Testis (tissue), 3 donors: ENCODE data around the gene CDH13. TPM values are rescaled to one million over a fixed set of nuclear protein-coding genes. Genes with fewer than 3 reads are reported as not detected.

Source experiments
- DNase-seq: peaks from one replicate; pipeline ENCODE4 v3.0.0-alpha.2; 2019
- H3K27ac ChIP-seq, 2 donors: fragments of 200-600 bp; sonication (generic); one replicate each; pipeline ENCODE4 v1.5.1; 2019
- H3K27me3 ChIP-seq: fragments of 200-600 bp; sonication (generic); one replicate; pipeline ENCODE4 v1.5.1; 2019
- H3K36me3 ChIP-seq: fragments of 200-600 bp; sonication (generic); one replicate; pipeline ENCODE4 v1.5.1; 2017; ENCODE audit warnings: low read depth; ENCODE audit errors: missing control alignments
- H3K4me1 ChIP-seq: fragments of 200-600 bp; sonication (generic); one replicate; pipeline ENCODE4 v1.5.1; 2019
- H3K4me3 ChIP-seq, 2 donors: fragments of 200-600 bp; sonication (generic); one replicate each; pipeline ENCODE4 v1.5.1; 2017 to 2019
- H3K9me3 ChIP-seq: fragments of 200-600 bp; sonication (generic); one replicate; pipeline ENCODE4 v1.5.1; 2017
- POLR2A ChIP-seq: fragments of 450-650 bp; IDR thresholded peaks from one replicate; pipeline ENCODE4 v1.6.1; 2017; ENCODE audit warnings: antibody characterized with exemption, mild to moderate bottlenecking, moderate library complexity
- WGBS, 2 donors: methylation state at CpG; one replicate each; pipeline ENCODE4 v1.1.5; 2018; 5-methylcytosine and 5-hydroxymethylcytosine counted together
- intact Hi-C: fragments of 100-400 bp; cut with DNase I; formaldehyde crosslinking; loops from one replicate; pipeline ENCODE4 v1.15.1; 2023; ENCODE audit warnings: low total_unique reads
- polyA plus RNA-seq: library from polyadenylated mRNA; stranded (reverse); fragments of 350-450 nt; fragmentation: Illumina TruSeq; extraction: RNeasy Lipid Tissue Mini Kit (QIAGEN cat#74804); gene quantifications from one replicate; pipeline ENCODE4 v1.2.3, GENCODE V29; 2014; ENCODE audit warnings: low read depth, low replicate concordance; ENCODE audit not compliant: insufficient read depth
- total RNA-seq, 2 donors: library from RNA; depleted of rRNA; stranded (reverse); fragments of >200 nt; gene quantifications; one replicate each; pipeline ENCODE4 v1.2.3, GENCODE V29; 2016
- TF ChIP-seq, protein P1 (sequence below), 3 experiments: fragments of 450-650 bp in 2 of 3; fragments of 200-600 bp in 1 of 3; sonication (generic) in 1 of 3; IDR thresholded peaks; one replicate each; pipeline ENCODE4 v1.5.1; 2016 to 2019; ENCODE audit warnings: antibody characterized with exemption in 3 of 3, mild to moderate bottlenecking in 2 of 3, moderate library complexity in 1 of 3

Gene CDH13
- total and polyA plus RNA-seq, 3 donors from 2014 or later = 1.2 to 11.1 (median 2.0) TPM

DNA sequence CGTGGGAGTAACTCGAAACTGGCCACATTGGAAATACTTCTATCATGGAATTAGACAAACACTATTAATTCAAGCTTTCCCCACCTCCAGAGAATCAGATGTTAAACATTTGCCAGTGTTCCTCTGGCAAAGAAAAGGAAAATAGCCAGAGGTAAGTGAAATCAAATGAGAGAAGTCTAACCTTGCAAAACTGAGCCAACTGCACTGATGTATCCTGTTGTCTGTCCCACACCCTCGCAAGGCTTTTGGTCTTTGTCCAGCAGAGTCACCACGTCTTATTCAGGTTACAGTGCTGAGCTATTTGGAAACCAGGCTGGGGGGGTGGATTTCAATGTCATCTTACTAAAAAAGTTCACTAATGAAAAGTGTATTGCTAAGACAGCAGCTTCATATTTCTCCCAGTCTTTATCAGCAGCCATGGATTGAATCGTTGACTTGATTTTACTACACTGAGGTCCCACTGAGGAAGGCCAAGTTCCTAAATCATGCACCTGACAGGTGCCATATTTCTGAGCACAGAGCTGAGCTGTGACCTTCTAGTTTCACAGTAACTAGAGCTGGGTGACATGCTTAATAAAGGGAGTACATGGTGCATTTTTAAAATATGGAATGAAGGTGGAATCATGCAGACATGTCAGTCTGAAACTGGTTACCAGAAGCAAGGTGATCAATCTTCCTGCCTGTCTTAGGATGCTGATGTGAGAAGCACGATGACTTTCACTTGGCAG is 1095.9 kb downstream of the CDH13 start:
- no peak for DNase-seq
- Histone ChIP-seq H3K27me3 (no peaks in the 10 kb centered on the region), H3K27ac (no peak overlapping the region), H3K4me3 (no peak overlapping the region), H3K9me3 (no peaks in the 10 kb centered on the region), H3K4me1 (no peaks in the 10 kb centered on the region), H3K36me3 (no peaks in the 10 kb centered on the region)
- no peak for TF ChIP-seq POLR2A
- TF ChIP-seq, protein P1, sequence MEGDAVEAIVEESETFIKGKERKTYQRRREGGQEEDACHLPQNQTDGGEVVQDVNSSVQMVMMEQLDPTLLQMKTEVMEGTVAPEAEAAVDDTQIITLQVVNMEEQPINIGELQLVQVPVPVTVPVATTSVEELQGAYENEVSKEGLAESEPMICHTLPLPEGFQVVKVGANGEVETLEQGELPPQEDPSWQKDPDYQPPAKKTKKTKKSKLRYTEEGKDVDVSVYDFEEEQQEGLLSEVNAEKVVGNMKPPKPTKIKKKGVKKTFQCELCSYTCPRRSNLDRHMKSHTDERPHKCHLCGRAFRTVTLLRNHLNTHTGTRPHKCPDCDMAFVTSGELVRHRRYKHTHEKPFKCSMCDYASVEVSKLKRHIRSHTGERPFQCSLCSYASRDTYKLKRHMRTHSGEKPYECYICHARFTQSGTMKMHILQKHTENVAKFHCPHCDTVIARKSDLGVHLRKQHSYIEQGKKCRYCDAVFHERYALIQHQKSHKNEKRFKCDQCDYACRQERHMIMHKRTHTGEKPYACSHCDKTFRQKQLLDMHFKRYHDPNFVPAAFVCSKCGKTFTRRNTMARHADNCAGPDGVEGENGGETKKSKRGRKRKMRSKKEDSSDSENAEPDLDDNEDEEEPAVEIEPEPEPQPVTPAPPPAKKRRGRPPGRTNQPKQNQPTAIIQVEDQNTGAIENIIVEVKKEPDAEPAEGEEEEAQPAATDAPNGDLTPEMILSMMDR (IDR thresholded peaks at IDR 0.05) = no peak
- 61 to 70% methylated on average over 6 of the region's 6 CpGs for WGBS, 2 donors
- intact Hi-C loops = no loop called here

DNA sequence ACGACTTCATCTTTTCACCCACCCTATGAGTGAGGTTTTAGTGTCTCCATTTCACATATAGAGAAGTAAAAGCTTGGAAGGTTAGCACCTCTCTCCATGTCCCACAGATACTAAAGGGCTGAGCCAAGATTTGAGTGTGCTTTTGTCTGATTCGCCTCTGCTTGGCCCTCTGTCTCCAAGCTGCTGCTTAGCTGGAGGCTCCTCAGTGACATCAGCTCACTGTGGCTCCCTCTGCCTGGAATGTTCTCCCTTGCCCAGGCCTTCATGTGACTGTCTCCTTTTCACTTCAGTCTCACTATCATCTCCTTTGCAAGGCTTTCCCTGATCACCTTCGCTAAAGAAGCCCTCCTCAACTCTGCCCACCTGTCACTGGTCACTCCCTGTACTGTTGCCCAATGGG is 1096.5 kb downstream of the CDH13 start:
- TF ChIP-seq, protein P1 (IDR thresholded peaks at IDR 0.05) = no peak
- no peak for TF ChIP-seq POLR2A
- Histone ChIP-seq H3K9me3 (no peaks in the 10 kb centered on the region), H3K4me3 (no peak overlapping the region), H3K36me3 (no peaks in the 10 kb centered on the region), H3K27me3 (no peaks in the 10 kb centered on the region), H3K27ac (no peak overlapping the region), H3K4me1 (no peaks in the 10 kb centered on the region)
- WGBS, 2 donors = 79 to 86% methylated on average over 3 of the region's 3 CpGs
- intact Hi-C loops = no loop called here
- DNase-seq = no peak

DNA sequence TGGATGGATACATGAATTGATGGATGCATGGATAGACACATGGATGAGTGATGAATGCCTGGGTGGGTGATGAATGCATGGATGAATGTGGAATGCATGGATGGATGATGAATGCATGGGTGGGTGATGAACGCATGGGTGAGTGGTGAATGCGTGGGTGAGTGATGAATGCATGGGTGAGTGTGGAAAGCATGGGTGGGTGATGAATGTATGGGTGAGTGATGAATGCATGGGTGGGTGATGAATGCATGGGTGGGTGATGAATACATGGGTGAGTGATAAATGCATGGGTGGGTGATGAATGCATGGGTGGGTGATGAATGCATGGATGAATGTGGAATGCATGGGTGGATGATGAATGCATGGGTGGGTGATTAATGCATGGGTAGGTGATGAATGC is 1097.1 kb downstream of the CDH13 start:
- no peak overlapping the region for H3K27ac ChIP-seq
- H3K4me3 ChIP-seq = no peak overlapping the region
- H3K27me3 ChIP-seq = no peaks in the 10 kb centered on the region
- H3K36me3 ChIP-seq = no peaks in the 10 kb centered on the region
- intact Hi-C loops = no loop called here
- WGBS, 2 donors = 82 to 94% methylated on average over 2 of the region's 2 CpGs
- H3K4me1 ChIP-seq = no peaks in the 10 kb centered on the region
- H3K9me3 ChIP-seq = no peaks in the 10 kb centered on the region
- no peak for TF ChIP-seq POLR2A
- TF ChIP-seq, protein P1 (IDR thresholded peaks at IDR 0.05) = no peak
- DNase-seq = no peak

DNA sequence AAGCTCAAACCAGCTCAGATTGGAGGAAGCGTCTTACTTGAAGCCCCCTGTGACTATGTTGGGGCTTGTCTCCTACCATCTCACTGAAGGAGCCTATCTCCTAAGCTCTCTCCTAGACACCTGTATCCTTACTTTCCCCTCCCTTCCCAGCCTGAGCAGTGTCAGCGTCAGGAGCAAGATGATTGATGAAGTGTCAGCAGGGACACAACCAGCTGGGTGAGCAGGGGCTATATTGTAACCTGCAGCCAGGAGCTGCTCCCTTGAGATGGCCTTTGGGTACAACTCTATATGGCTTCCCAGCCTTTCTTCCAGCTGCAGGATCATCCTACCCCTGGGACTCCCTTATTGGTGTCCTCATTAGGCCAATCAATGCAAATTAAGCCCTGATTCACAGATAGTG is 1097.8 kb downstream of the CDH13 start:
- WGBS, 2 donors = 68 to 72% methylated on average over 2 of the region's 2 CpGs
- Histone ChIP-seq H3K4me3 (no peak overlapping the region), H3K27me3 (no peaks in the 10 kb centered on the region), H3K9me3 (no peaks in the 10 kb centered on the region), H3K36me3 (no peaks in the 10 kb centered on the region), H3K27ac (no peak overlapping the region), H3K4me1 (no peaks in the 10 kb centered on the region)
- TF ChIP-seq POLR2A = no peak
- TF ChIP-seq, protein P1 (IDR thresholded peaks at IDR 0.05) = no peak
- intact Hi-C loops = no loop called here
- DNase-seq = no peak

DNA sequence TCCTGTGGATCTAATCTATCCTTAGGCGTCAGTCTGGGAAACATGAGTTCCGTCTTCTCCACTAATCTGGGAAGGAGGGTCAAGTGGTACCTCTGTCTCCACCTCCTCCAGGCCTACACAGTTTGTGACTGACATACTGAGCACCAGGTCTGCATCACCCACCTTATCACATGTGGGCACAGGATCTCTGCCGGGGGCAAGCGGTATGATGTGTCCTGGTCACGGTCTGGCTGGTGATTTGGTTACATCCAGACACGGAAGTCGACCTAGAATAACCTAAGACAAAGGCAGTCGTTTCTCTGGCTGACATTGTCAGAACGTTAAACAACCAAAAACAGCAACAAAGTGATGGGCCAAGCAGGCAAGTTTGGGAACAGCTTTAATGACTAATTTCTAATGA is 1098.5 kb downstream of the CDH13 start:
- intact Hi-C loops = no loop called here
- no peak overlapping the region for H3K27ac ChIP-seq
- no peaks in the 10 kb centered on the region for H3K36me3 ChIP-seq
- H3K27me3 ChIP-seq = no peaks in the 10 kb centered on the region
- no peaks in the 10 kb centered on the region for H3K9me3 ChIP-seq
- TF ChIP-seq POLR2A = no peak
- TF ChIP-seq, protein P1 (IDR thresholded peaks at IDR 0.05) = no peak
- WGBS, 2 donors = 44 to 59% methylated on average over 9 of the region's 9 CpGs
- H3K4me1 ChIP-seq = no peaks in the 10 kb centered on the region
- DNase-seq = no peak
- H3K4me3 ChIP-seq = no peak overlapping the region
